BLaER1 treated with 17β-estradiol and CSF1 and Interleukin-3, amounts not matched to agents 10 nM and 100 nM (cell line): Measurements from ENCODE around the gene SRR.
"Not testable (repeated sequence)": the region's sequence is repeated elsewhere in the genome, so short reads cannot be mapped to it uniquely, and the experiment has no call there.

Experiments
- H3K27ac ChIP-seq, 11 experiments: shearing (Covaris generic); formaldehyde crosslinking; 2 replicates each; pipeline ENCODE4 v1.8.1; 2022
- H3K27me3 ChIP-seq, 11 experiments: shearing (Covaris generic); formaldehyde crosslinking; 2 replicates each; pipeline ENCODE4 v1.8.1; 2022
- H3K36me3 ChIP-seq, 11 experiments: shearing (Covaris generic); formaldehyde crosslinking; 2 replicates each; pipeline ENCODE4 v1.8.1; 2022
- H3K4me1 ChIP-seq, 10 experiments: shearing (Covaris generic); formaldehyde crosslinking; 2 replicates each; pipeline ENCODE4 v1.8.1; 2022
- H3K4me2 ChIP-seq, 11 experiments: shearing (Covaris generic); formaldehyde crosslinking; 2 replicates each; pipeline ENCODE4 v1.8.1; 2022
- H3K4me3 ChIP-seq, 10 experiments: shearing (Covaris generic); formaldehyde crosslinking; 2 replicates each; pipeline ENCODE4 v1.8.1; 2022
- H3K9ac ChIP-seq, 11 experiments: shearing (Covaris generic); formaldehyde crosslinking; 2 replicates each; pipeline ENCODE4 v1.8.1; 2022
- H3K9me3 ChIP-seq, 11 experiments: shearing (Covaris generic); formaldehyde crosslinking; replicated peaks in 1 of 11; 2 replicates each; pipeline ENCODE4 v1.8.1; 2022
- H4K20me1 ChIP-seq, 11 experiments: shearing (Covaris generic); formaldehyde crosslinking; 2 replicates each; pipeline ENCODE4 v1.8.1; 2022
- Cebpa-rat ChIP-seq, 11 experiments: shearing (Covaris generic); IDR thresholded peaks; 2 replicates each; pipeline ENCODE4 v1.8.1; 2022

SRR gene, protein sequence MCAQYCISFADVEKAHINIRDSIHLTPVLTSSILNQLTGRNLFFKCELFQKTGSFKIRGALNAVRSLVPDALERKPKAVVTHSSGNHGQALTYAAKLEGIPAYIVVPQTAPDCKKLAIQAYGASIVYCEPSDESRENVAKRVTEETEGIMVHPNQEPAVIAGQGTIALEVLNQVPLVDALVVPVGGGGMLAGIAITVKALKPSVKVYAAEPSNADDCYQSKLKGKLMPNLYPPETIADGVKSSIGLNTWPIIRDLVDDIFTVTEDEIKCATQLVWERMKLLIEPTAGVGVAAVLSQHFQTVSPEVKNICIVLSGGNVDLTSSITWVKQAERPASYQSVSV

DNA sequence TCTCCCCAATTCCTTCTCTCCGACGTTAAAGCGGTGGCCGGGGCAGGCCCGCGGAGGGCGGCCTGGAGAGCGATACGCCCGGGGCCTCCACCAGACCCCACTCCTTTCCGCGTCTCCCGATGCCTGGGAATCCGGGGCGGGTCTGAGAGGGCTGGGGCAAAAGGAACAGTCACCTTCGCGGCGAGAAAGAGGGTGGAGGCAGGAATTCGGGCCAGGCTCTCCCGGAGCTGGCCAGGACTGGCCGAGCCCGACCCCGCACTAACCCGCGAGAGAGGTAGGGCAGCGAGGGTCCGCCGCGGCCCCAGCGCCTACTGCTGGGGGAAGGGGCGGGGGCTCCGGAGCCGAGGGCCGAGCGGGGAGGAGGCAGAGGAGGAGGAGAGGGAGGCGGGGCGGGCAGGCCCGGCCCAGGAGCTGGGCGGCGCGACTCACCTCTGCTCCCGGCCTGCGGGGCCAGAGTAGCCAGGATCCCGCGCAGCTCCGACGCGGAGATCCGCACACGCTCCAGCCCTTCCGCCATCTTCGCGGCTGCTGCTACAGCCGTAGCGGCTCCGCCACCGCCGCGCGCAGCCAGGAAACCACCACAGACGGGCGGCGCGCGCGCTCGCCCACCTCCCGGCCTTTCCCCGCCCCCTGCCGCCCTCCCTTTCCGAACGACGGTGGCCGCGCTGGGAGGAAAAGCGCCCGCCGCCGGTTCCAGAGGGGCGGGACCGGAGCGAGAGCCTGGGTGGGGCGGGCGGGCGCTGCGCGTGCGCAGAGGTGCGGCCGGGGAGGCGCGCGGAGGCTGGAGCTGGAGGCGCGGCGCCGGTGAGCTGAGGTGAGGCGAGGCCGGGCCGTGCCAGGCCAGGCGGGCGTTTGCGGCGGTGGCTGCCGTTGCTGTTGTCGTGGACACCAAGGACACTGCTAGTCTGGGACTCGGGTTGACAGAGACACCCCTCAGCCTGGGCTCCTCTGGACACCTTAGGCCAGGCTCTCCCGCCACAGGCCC lies at the start of gene SRR, which contains the start of gene SMG6:
TSS of gene SRR (plus strand) at position 747 of the 985 bp plus-strand sequence. CDS start 11,611 bp downstream, outside the sequence.
TSS of gene SMG6 (minus strand) at position 582 of the 985 bp plus-strand sequence. CDS start at position 517, 65 bp downstream.
- Histone ChIP-seq H4K20me1 (peaks cover 6 to 48% (median 46%) of the 10 kb centered on the region in 11 experiments; a peak in 20 of 22 replicates), H3K27ac (peak within 1 kb of the TSS; percentile 64 to 94 (median 90)), H3K4me1 (peaks cover 23 to 52% (median 34%) of the 10 kb centered on the region in 10 experiments), H3K9me3 (no peaks in the 10 kb centered on the region), H3K27me3 (no peaks in the 10 kb centered on the region), H3K9ac (peak within 1 kb of the TSS; percentile 92 to 96 (median 94)), H3K36me3 (peaks cover 21 to 36% (median 31%) of the 10 kb centered on the region in 11 experiments), H3K4me2 (peak within 1 kb of the TSS; percentile 87 to 97 (median 94)), H3K4me3 (peak within 1 kb of the TSS; percentile 84 to 99 (median 96))
- TF ChIP-seq Cebpa-rat (IDR thresholded peaks at IDR 0.05): no peak

DNA sequence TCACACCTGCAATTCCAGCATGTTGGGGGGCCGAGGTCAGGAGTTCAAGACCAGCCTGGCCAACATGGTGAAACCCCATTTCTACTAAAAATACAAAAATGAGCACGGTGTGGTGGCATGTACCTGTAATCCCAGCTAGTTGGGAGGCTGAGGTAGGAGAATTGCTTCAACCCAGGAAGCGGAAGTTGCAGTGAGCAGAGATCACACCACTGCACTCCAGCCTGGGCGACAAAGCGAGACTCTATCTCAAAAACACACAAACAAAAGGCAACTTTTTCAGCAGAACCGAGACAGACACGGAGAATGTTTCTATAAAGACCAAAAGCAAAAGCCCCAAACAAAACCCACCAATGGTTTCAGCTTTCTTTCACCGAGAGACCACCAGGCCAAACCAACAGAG lies 44.9 kb upstream of the SRR start:
- Histone ChIP-seq H3K9ac (peak overlapping the region in 5 of 11 experiments; percentile 20 to 68 (median 43); a peak in 4 of 22 replicates), H4K20me1 (peaks cover 0 to 19% (median 0%) of the 10 kb centered on the region in 11 experiments; a peak in 2 of 22 replicates), H3K36me3 (peaks cover 34 to 69% (median 44%) of the 10 kb centered on the region in 11 experiments), H3K4me1 (peaks cover 28 to 59% (median 55%) of the 10 kb centered on the region in 10 experiments), H3K9me3 (peaks cover 0 to 20% (median 14%) of the 10 kb centered on the region in 11 experiments; a peak in 16 of 22 replicates), H3K27ac (peak overlapping the region in 7 of 11 experiments; percentile 47 to 73 (median 60); a peak in 14 of 22 replicates), H3K4me2 (peak overlapping the region in 9 of 11 experiments; percentile 37 to 93 (median 78); a peak in 18 of 22 replicates)
- not testable (repeated sequence) for H3K4me3 ChIP-seq, H3K27me3 ChIP-seq

DNA sequence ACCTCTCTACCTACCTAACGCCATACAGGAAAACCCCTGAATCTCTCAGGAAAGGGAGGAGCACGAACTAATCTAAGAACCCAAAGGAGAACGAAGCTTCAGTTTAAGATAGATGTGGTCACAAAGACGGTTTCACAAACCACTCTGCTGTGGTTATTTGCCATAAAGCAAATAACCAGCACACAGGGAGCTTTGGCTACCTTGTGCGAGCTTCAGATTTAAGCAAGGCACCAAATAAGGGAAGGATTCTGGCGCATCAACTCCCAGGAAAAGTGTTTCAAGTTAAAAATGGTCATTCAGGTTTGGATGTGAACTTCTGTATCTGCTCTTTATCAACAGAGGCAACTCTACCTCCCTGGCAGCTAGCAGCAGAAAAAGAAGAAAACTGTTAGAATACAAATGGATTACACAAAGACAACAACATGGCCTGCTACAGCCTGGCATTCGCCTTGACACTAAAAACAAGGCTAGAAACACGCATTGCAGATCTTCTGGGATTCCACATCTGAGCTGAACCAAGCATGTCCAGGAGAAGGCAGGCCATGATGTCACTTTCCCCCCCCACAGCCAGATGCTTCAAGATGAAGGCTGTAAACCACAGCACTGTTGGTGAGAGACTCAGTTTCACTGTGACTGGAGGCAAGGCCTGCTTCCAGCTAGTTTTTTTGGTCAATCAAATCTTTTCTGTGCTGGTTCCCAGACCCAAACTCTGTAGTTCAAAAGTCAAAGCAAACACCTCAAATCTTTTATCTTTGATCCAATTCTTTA lies 43.8 kb upstream of the SRR start:
- Histone ChIP-seq H3K27me3 (no peaks in the 10 kb centered on the region), H3K27ac (peak overlapping the region in 9 of 11 experiments; percentile 0 to 73 (median 59); a peak in 19 of 22 replicates), H3K9ac (peak overlapping the region in 10 of 11 experiments; percentile 6 to 68 (median 43); a peak in 17 of 22 replicates), H3K4me1 (peaks cover 39 to 71% (median 66%) of the 10 kb centered on the region in 10 experiments), H4K20me1 (peaks cover 0 to 24% (median 0%) of the 10 kb centered on the region in 11 experiments; a peak in 2 of 22 replicates), H3K9me3 (peaks cover 0 to 20% (median 14%) of the 10 kb centered on the region in 11 experiments; a peak in 16 of 22 replicates), H3K36me3 (peaks cover 23 to 68% (median 32%) of the 10 kb centered on the region in 11 experiments), H3K4me2 (peak overlapping the region; percentile 30 to 93 (median 74)), H3K4me3 (peak overlapping the region in 1 of 10 experiments; percentile 0; a peak in 1 of 20 replicates)
- TF ChIP-seq Cebpa-rat (IDR thresholded peaks at IDR 0.05): no peak

DNA sequence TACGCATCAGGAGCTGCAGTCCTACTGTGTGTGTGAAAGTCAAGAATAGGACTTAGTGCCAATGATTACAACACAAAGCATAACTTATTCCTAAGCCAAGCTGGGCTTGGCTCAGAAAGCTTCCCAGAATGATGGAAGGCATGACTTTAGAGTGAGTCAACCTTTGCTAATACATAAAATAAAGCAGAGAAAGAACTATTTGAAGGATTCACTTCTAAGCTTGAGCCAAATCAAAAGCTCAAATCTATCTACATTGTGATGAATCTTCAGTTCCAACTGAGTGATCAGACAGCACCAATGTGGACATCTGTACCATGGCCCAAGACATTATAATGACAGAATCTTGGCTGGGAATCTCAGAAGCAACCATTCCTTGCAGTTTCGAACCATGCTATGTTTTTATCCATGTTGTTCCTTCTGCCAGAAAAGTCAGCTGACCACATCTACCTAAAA lies 41.6 kb upstream of the SRR start:
- H3K27ac ChIP-seq: no peak overlapping the region
- no peak overlapping the region for H3K9ac ChIP-seq
- H3K4me3 ChIP-seq: no peak overlapping the region
- H3K9me3 ChIP-seq: peaks cover 0 to 4% (median 0%) of the 10 kb centered on the region in 11 experiments; a peak in 2 of 22 replicates
- H4K20me1 ChIP-seq: peaks cover 0 to 29% (median 0%) of the 10 kb centered on the region in 11 experiments; a peak in 4 of 22 replicates
- peak overlapping the region in 6 of 11 experiments; percentile 26 to 92 (median 85); a peak in 10 of 22 replicates for H3K4me2 ChIP-seq
- H3K27me3 ChIP-seq: no peaks in the 10 kb centered on the region
- TF ChIP-seq Cebpa-rat (IDR thresholded peaks at IDR 0.05): no peak
- H3K4me1 ChIP-seq: peaks cover 61 to 92% (median 88%) of the 10 kb centered on the region in 10 experiments
- H3K36me3 ChIP-seq: peaks cover 6 to 55% (median 16%) of the 10 kb centered on the region in 11 experiments; a peak in 19 of 22 replicates

DNA sequence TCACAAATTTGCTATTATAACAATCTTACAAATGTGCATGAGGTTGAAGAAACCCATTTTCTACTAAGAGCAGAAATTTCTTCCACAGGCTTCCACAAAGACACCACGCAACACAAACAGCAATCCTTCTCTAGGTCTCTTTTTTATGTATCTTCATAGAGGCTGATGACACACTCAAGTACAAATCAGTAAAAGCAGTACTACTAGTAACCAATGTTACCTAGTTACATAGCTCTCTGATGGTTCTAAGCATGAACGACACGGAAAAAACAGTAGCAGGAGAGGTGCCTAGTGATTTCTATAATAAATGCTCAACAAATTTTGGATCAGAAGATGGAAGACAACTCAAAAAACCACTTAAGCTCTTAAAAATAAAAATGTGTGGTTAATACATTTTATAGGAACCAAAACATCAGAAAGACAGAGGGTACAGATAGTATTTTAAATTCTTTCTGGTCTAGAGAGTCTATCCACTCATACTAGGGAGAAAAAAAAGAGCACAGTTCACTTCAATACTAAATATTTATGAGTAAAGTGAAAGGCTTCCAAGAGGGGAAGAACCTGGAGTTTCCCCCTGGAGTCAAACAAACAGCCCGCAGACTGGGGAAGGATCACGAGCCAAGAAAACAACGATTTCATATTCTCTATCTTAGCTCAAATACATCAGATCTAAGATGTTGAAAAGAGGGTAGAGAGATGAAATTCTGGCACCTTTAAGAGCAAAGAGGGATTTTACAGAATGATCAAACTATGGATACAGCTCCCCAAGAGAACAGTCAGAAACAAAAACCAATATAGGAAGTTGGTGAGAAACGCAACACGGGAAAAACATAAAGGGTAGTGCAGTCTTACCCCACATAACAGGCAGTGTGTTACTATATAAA lies 40.3 kb upstream of the SRR start:
- Histone ChIP-seq H3K27me3 (no peaks in the 10 kb centered on the region), H3K9ac (no peak overlapping the region), H3K4me3 (no peak overlapping the region), H3K27ac (peak overlapping the region in 1 of 11 experiments; percentile 20; a peak in 1 of 22 replicates), H3K9me3 (no peaks in the 10 kb centered on the region), H3K4me1 (peaks cover 72 to 100% (median 97%) of the 10 kb centered on the region in 10 experiments), H3K4me2 (peak overlapping the region; percentile 54 to 92 (median 84); a peak in 21 of 22 replicates), H3K36me3 (peaks cover 0 to 55% (median 16%) of the 10 kb centered on the region in 11 experiments; a peak in 15 of 22 replicates), H4K20me1 (peaks cover 0 to 29% (median 0%) of the 10 kb centered on the region in 11 experiments; a peak in 5 of 22 replicates)
- no peak for TF ChIP-seq Cebpa-rat (IDR thresholded peaks at IDR 0.05)

DNA sequence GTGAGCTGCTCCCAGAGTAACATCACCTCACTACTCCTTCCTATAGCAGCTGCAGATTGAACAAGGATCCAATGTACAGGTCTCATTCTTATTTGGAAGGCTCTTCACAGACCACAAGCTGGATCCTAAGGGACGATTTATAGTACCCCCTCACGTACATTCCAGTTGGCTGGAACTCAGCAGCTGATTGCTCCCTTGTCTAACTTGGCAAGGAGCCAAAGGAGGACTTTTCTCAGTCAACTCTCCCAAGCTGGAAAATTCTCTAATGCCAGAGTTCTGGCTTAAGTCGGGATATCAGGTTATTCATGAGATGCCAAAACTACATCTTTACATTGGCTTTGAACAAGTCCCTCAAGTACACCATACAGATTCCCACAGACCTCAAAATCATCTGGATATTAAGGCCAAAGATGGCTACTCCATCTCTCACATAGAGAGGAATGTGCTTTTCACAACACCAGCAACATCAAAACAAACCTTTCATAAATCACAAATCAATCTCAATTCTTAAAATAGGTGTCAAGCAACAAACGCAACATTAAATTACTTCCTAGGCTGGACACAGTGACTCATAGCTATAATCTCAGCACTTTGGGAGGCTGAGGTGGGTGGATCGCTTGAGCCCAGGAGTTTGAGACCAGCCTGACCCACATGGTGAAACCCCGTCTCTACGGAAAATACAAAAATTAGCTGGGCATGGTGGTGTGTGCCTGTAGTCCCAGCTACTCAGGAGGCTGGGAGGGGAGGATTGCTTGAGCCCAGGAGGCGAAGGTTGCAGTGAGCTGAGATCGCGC lies 39.5 kb upstream of the SRR start:
- H3K27ac ChIP-seq: peak overlapping the region in 3 of 11 experiments; percentile 67 to 71 (median 70); a peak in 4 of 22 replicates
- TF ChIP-seq Cebpa-rat (IDR thresholded peaks at IDR 0.05): no peak

DNA sequence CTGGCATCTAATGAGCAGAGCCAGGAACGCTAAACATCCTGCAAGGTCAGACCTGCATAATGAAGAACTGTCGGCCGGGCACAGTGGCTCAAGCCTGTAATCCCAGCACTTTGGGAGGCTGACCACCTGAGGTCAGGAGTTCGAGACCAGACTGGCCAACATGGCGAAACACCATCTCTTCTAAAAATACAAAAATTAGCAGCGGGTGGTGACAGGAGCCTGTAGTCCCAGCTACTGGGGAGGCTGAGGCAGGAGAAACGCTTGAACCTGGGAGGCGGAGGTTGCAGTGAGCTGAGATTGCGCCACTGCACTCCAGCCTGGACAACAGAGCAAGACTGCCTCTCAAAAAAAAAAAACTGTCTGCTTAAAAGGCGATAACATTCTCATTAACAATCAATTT lies 38.6 kb upstream of the SRR start:
- not testable (repeated sequence) for H3K9me3 ChIP-seq, H3K4me3 ChIP-seq, H3K27me3 ChIP-seq
- Histone ChIP-seq H3K4me1 (peaks cover 57 to 99% (median 85%) of the 10 kb centered on the region in 10 experiments), H3K27ac (peak overlapping the region in 9 of 11 experiments; percentile 59 to 71 (median 67); a peak in 15 of 22 replicates), H3K4me2 (peak overlapping the region; percentile 79 to 92 (median 86)), H3K36me3 (peaks cover 11 to 67% (median 28%) of the 10 kb centered on the region in 11 experiments; a peak in 18 of 22 replicates), H4K20me1 (peaks cover 0 to 13% (median 0%) of the 10 kb centered on the region in 11 experiments; a peak in 7 of 22 replicates), H3K9ac (peak overlapping the region in 5 of 11 experiments; percentile 63 to 73 (median 68); a peak in 6 of 22 replicates)

More for the DNA sequence above, 39.5 kb upstream of the SRR start:
- Histone ChIP-seq H3K9ac (peak overlapping the region in 1 of 11 experiments; percentile 36; a peak in 2 of 22 replicates), H3K4me2 (peak overlapping the region; percentile 54 to 92 (median 84)), H4K20me1 (peaks cover 0 to 21% (median 0%) of the 10 kb centered on the region in 11 experiments; a peak in 5 of 22 replicates), H3K27me3 (no peaks in the 10 kb centered on the region), H3K36me3 (peaks cover 2 to 58% (median 19%) of the 10 kb centered on the region in 11 experiments; a peak in 16 of 22 replicates), H3K4me1 (peaks cover 66 to 99% (median 92%) of the 10 kb centered on the region in 10 experiments), H3K4me3 (no peak overlapping the region), H3K9me3 (no peaks in the 10 kb centered on the region)
